MM.1S (cell line): Measurements from ENCODE around the gene ISG15.

ENCODE experiments used
- DNase-seq: peaks from one replicate; pipeline ENCODE4 v3.0.0-alpha.2; 2015
- H2AFZ ChIP-seq: fragments of 300-600 bp; sonication (generic); 2 replicates; pipeline ENCODE4 v1.6.0; 2016; ENCODE audit warnings: antibody characterized with exemption, low read length
- H3F3A ChIP-seq: fragments of 300-600 bp; sonication (generic); 2 replicates; pipeline ENCODE4 v1.6.1; 2016; ENCODE audit warnings: mild to moderate bottlenecking, antibody characterized with exemption, low read length, moderate library complexity, mixed read lengths; ENCODE audit not compliant: insufficient read depth
- H3K27ac ChIP-seq: fragments of 300-600 bp; sonication (generic); 2 replicates; pipeline ENCODE4 v1.5.1; 2016; ENCODE audit warnings: mild to moderate bottlenecking, low read length
- H3K27me3 ChIP-seq: fragments of 300-600 bp; sonication (generic); replicated peaks from 2 replicates; pipeline ENCODE4 v1.6.0; 2016; ENCODE audit warnings: low read length; ENCODE audit not compliant: insufficient read depth
- H3K36me3 ChIP-seq: fragments of 300-600 bp; sonication (generic); replicated peaks from 2 replicates; pipeline ENCODE4 v1.6.1; 2016; ENCODE audit warnings: mild to moderate bottlenecking, low read length, mixed read lengths; ENCODE audit not compliant: insufficient read depth
- H3K4me1 ChIP-seq: fragments of 300-600 bp; sonication (generic); 2 replicates; pipeline ENCODE4 v1.6.1; 2016; ENCODE audit warnings: low read length, mixed read lengths
- H3K4me2 ChIP-seq: fragments of 300-600 bp; sonication (generic); 2 replicates; pipeline ENCODE4 v1.6.0; 2016; ENCODE audit warnings: low read depth, low read length
- H3K4me3 ChIP-seq: fragments of 300-600 bp; sonication (generic); 2 replicates; pipeline ENCODE4 v1.5.1; 2016; ENCODE audit warnings: low read length, mixed read lengths
- H3K79me2 ChIP-seq: fragments of 300-600 bp; sonication (generic); 2 replicates; pipeline ENCODE4 v1.6.1; 2016; ENCODE audit warnings: mixed run types, low read length, mixed read lengths
- H3K9ac ChIP-seq: fragments of 300-600 bp; sonication (generic); 2 replicates; pipeline ENCODE4 v1.6.1; 2016; ENCODE audit warnings: low read length, mixed read lengths
- H3K9me2 ChIP-seq: fragments of 300-600 bp; sonication (generic); replicated peaks from 2 replicates; pipeline ENCODE4 v1.6.1; 2016; ENCODE audit warnings: mild to moderate bottlenecking, low read length, mixed read lengths; ENCODE audit not compliant: insufficient read depth
- H3K9me3 ChIP-seq: fragments of 300-600 bp; sonication (generic); replicated peaks from 2 replicates; pipeline ENCODE4 v1.6.1; 2016; ENCODE audit warnings: mild to moderate bottlenecking, low read length, mixed read lengths; ENCODE audit not compliant: insufficient read depth
- H4K20me1 ChIP-seq: fragments of 300-600 bp; sonication (generic); 2 replicates; pipeline ENCODE4 v1.6.1; 2016; ENCODE audit warnings: mild to moderate bottlenecking, low read length, moderate library complexity, mixed read lengths; ENCODE audit not compliant: insufficient read depth
- CTCF ChIP-seq: fragments of 300-600 bp; sonication (generic); IDR thresholded peaks from 2 replicates; pipeline ENCODE4 v1.5.1; 2016; ENCODE audit warnings: antibody characterized with exemption, low read length, mixed read lengths
- EZH2 ChIP-seq: fragments of 300-600 bp; sonication (generic); optimal IDR thresholded peaks from 2 replicates; pipeline ENCODE3; 2017; ENCODE audit warnings: low read depth, mild to moderate bottlenecking, antibody characterized with exemption, low read length, mixed read lengths
- EZH2phosphoT487 ChIP-seq: fragments of 300-600 bp; sonication (generic); IDR thresholded peaks from 2 replicates; pipeline ENCODE4 v1.6.1; 2018; ENCODE audit warnings: antibody characterized with exemption, low read length

Gene ISG15

GRCh38 chr1:995665-996633 is 17.3 kb upstream of the ISG15 start:
- Histone ChIP-seq H3F3A (no peaks in the 10 kb centered on the region), H2AFZ (no peak overlapping the region), H3K9ac (no peak overlapping the region), H3K4me2 (no peak overlapping the region), H3K27me3 (peaks cover 81% of the 10 kb centered on the region), H3K9me3 (no peaks in the 10 kb centered on the region), H3K9me2 (no peaks in the 10 kb centered on the region), H3K79me2 (no peaks in the 10 kb centered on the region), H3K36me3 (no peaks in the 10 kb centered on the region), H4K20me1 (no peaks in the 10 kb centered on the region), H3K4me1 (no peaks in the 10 kb centered on the region), H3K27ac (no peak overlapping the region), H3K4me3 (no peak overlapping the region)
- DNase-seq, result no peak
- no peak for TF ChIP-seq CTCF
- TF ChIP-seq EZH2, result no peak
- no peak for TF ChIP-seq EZH2phosphoT487

GRCh38 chr1:996851-997712 is 16.2 kb upstream of the ISG15 start:
- H3K4me3 ChIP-seq, result no peak overlapping the region
- H3K9ac ChIP-seq, result no peak overlapping the region
- no peaks in the 10 kb centered on the region for H3K9me3 ChIP-seq
- H3K9me2 ChIP-seq, result no peaks in the 10 kb centered on the region
- no peaks in the 10 kb centered on the region for H3K79me2 ChIP-seq
- H3K4me1 ChIP-seq, result no peaks in the 10 kb centered on the region
- no peaks in the 10 kb centered on the region for H3F3A ChIP-seq
- peaks cover 81% of the 10 kb centered on the region for H3K27me3 ChIP-seq
- no peak overlapping the region for H3K27ac ChIP-seq
- DNase-seq, result no peak
- no peak for TF ChIP-seq CTCF
- H4K20me1 ChIP-seq, result no peaks in the 10 kb centered on the region
- no peaks in the 10 kb centered on the region for H3K36me3 ChIP-seq
- no peak overlapping the region for H2AFZ ChIP-seq
- no peak overlapping the region for H3K4me2 ChIP-seq

GRCh38 chr1:997713-997992 is 15.6 kb upstream of the ISG15 start:
- no peaks in the 10 kb centered on the region for H3F3A ChIP-seq
- H2AFZ ChIP-seq, result no peak overlapping the region
- no peak for DNase-seq
- no peak overlapping the region for H3K4me2 ChIP-seq
- H3K9me2 ChIP-seq, result no peaks in the 10 kb centered on the region
- no peaks in the 10 kb centered on the region for H3K4me1 ChIP-seq
- no peaks in the 10 kb centered on the region for H3K79me2 ChIP-seq
- H3K27me3 ChIP-seq, result peaks cover 78% of the 10 kb centered on the region
- H3K9ac ChIP-seq, result no peak overlapping the region
- TF ChIP-seq CTCF, result no peak
- TF ChIP-seq EZH2phosphoT487, result no peak
- TF ChIP-seq EZH2, result no peak
- no peak overlapping the region for H3K27ac ChIP-seq
- no peaks in the 10 kb centered on the region for H4K20me1 ChIP-seq
- no peaks in the 10 kb centered on the region for H3K9me3 ChIP-seq
- no peaks in the 10 kb centered on the region for H3K36me3 ChIP-seq
- no peak overlapping the region for H3K4me3 ChIP-seq
